ENCODE results near the gene FAM50A. TPM values are rescaled to one million over a fixed set of nuclear protein-coding genes. Genes with fewer than 3 reads are reported as not detected.

The FAM50A gene
- total RNA-seq, 1 donor from 2014 or later: 68.8 TPM

- Mint-ChIP-seq H3K27me3 (ENCODE audit: low read depth) (no peaks in the 10 kb centered on the region), H3K9me3 (no peaks in the 10 kb centered on the region), H3K4me1 (no peaks in the 10 kb centered on the region), H3K36me3 (ENCODE audit: low read depth) (peaks cover 3% of the 10 kb centered on the region), H3K4me3 (no peak overlapping the region), H3K27ac (ENCODE audit: unreplicated experiment) (no peak overlapping the region)
- no peak for DNase-seq (ENCODE audit: low read depth, low spot score)
- TF ChIP-seq CTCF (conservative IDR thresholded peaks at IDR 0.05): no peak
Observed at GRCh38 chrX:154469880-154470279, 25.9 kb downstream of the FAM50A start.

- no peak for DNase-seq (ENCODE audit: low read depth, low spot score)
- Mint-ChIP-seq H3K27me3 (ENCODE audit: low read depth) (no peaks in the 10 kb centered on the region), H3K36me3 (ENCODE audit: low read depth) (peaks cover 3% of the 10 kb centered on the region), H3K27ac (ENCODE audit: unreplicated experiment) (no peak overlapping the region), H3K4me3 (no peak overlapping the region), H3K9me3 (no peaks in the 10 kb centered on the region), H3K4me1 (no peaks in the 10 kb centered on the region)
- no peak for TF ChIP-seq CTCF (conservative IDR thresholded peaks at IDR 0.05)
Observed at GRCh38 chrX:154470434-154470833, 26.5 kb downstream of the FAM50A start.

GRCh38 chrX:154470914-154471568 lies 27.1 kb downstream of the FAM50A start:
- Mint-ChIP-seq H3K4me1 (no peaks in the 10 kb centered on the region), H3K27ac (ENCODE audit: unreplicated experiment) (no peak overlapping the region), H3K4me3 (no peak overlapping the region), H3K9me3 (no peaks in the 10 kb centered on the region), H3K36me3 (ENCODE audit: low read depth) (peaks cover 3% of the 10 kb centered on the region), H3K27me3 (ENCODE audit: low read depth) (no peaks in the 10 kb centered on the region)
- DNase-seq (ENCODE audit: low read depth, low spot score): no peak
- TF ChIP-seq CTCF (conservative IDR thresholded peaks at IDR 0.05): no peak

- no peak overlapping the region for H3K4me3 Mint-ChIP-seq
- no peaks in the 10 kb centered on the region for H3K27me3 Mint-ChIP-seq (ENCODE audit: low read depth)
Observed at GRCh38 chrX:154471839-154472684, 28.1 kb downstream of the FAM50A start.

More at GRCh38 chrX:154471839-154472684, 28.1 kb downstream of the FAM50A start:
- DNase-seq (ENCODE audit: low read depth, low spot score): no peak
- peaks cover 3% of the 10 kb centered on the region for H3K36me3 Mint-ChIP-seq (ENCODE audit: low read depth)
- no peaks in the 10 kb centered on the region for H3K4me1 Mint-ChIP-seq
- no peak overlapping the region for H3K27ac Mint-ChIP-seq (ENCODE audit: unreplicated experiment)
- H3K9me3 Mint-ChIP-seq: no peaks in the 10 kb centered on the region
- TF ChIP-seq CTCF (conservative IDR thresholded peaks at IDR 0.05): no peak
